ENCODE results near the gene NPIPB13.
"Not testable (repeated sequence)": the region's sequence is repeated elsewhere in the genome, so short reads cannot be mapped to it uniquely, and the experiment has no call there.

DNA sequence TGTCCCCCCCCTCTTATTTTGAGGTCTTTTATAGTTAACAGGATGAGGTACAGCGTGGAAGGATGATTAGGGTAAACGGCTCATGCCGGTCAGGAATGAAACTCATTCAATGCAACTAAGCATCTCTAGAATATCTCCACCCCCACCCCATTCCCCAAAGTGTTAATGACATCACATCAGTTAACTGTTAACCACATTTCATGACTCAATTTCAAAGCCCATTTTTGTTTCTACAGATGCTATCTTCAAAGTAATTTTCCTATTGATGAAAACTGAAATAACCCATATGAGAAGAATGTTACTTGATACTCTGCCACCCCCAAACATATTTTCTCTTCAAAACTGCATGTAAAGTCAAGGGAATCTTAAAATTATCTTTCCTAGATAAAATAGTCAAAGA is 30.2 kb upstream of the NPIPB13 start:
- TF ChIP-seq RAD21 (IDR thresholded peaks at IDR 0.05; ENCODE audit: low read length); CTCF (conservative IDR thresholded peaks at IDR 0.05; ENCODE audit: low read depth, low read length); SMC3 (IDR thresholded peaks at IDR 0.05; ENCODE audit: low read depth, low read length); POLR2A (IDR thresholded peaks at IDR 0.05; ENCODE audit: low read depth, low read length); NFE2L2 (IDR thresholded peaks at IDR 0.05; ENCODE audit: low read depth, low read length); RFX5 (IDR thresholded peaks at IDR 0.05; ENCODE audit: low read depth, low read length); MAFK (IDR thresholded peaks at IDR 0.05; ENCODE audit: low read depth, low read length); RCOR1 (IDR thresholded peaks at IDR 0.05; ENCODE audit: insufficient replicate concordance, low read length); BHLHE40 (IDR thresholded peaks at IDR 0.05; ENCODE audit: low read depth, low read length); CEBPB (IDR thresholded peaks at IDR 0.05; ENCODE audit: low read depth, low read length): not testable (repeated sequence)
